Fibroblast of skin of right quadriceps (primary cell): Measurements from ENCODE around the gene ASIC4.

Experiments
- DNase-seq: peaks from one replicate; pipeline ENCODE4 v3.0.0-alpha.2; 2013

The ASIC4 gene

GRCh38 chr2:219537657-219538488 is 23.6 kb downstream of the ASIC4 start:
- no peak for DNase-seq

- peak; percentile 22 for DNase-seq
Observed at GRCh38 chr2:219538504-219538951, 24.2 kb downstream of the ASIC4 start.

- DNase-seq = no peak
Observed at GRCh38 chr2:219538956-219539788, 24.9 kb downstream of the ASIC4 start.

- no peak for DNase-seq
Observed at GRCh38 chr2:219539926-219540678, 25.8 kb downstream of the ASIC4 start.

- no peak for DNase-seq
Observed at GRCh38 chr2:219540784-219541504, 26.7 kb downstream of the ASIC4 start.

GRCh38 chr2:219541611-219542180 is 27.4 kb downstream of the ASIC4 start:
- DNase-seq = peak; percentile 61

- no peak for DNase-seq
Observed at GRCh38 chr2:219542931-219543595, 28.8 kb downstream of the ASIC4 start.

GRCh38 chr2:219543596-219544358 is 29.5 kb downstream of the ASIC4 start, which contains the start of the genes CHPF and TMEM198:
CHPF (minus strand) TSS chr2:219543809; CDS start chr2:219543538, 271 bp downstream.
TMEM198 (plus strand) TSS chr2:219544028; CDS start chr2:219544728, 700 bp downstream.
- DNase-seq = peak; percentile 99

GRCh38 chr2:219544567-219544966 is 30.3 kb downstream of the ASIC4 start:
- no peak for DNase-seq

GRCh38 chr2:219545295-219545942 is 31.1 kb downstream of the ASIC4 start:
- no peak for DNase-seq

- no peak for DNase-seq
Observed at GRCh38 chr2:219545943-219546352, 31.7 kb downstream of the ASIC4 start.

GRCh38 chr2:219547621-219548020 is 33.3 kb downstream of the ASIC4 start:
- no peak for DNase-seq

GRCh38 chr2:219548990-219549389 is 34.7 kb downstream of the ASIC4 start:
- DNase-seq = no peak

- DNase-seq = no peak
Observed at GRCh38 chr2:219549619-219550018, 35.3 kb downstream of the ASIC4 start.

- DNase-seq = no peak
Observed at GRCh38 chr2:219551441-219552381, 37.4 kb downstream of the ASIC4 start.

- DNase-seq = peak; percentile 77
Observed at GRCh38 chr2:219552382-219553167, 38.3 kb downstream of the ASIC4 start.

- no peak for DNase-seq
Observed at GRCh38 chr2:219553168-219553417, 38.8 kb downstream of the ASIC4 start.

- DNase-seq = no peak
Observed at GRCh38 chr2:219553463-219553963, 39.2 kb downstream of the ASIC4 start.
